Body of pancreas (tissue), 4 donors: ENCODE results near the gene TRMU. TPM values are rescaled to one million over a fixed set of nuclear protein-coding genes. Genes with fewer than 3 reads are reported as not detected.
A peak's percentile ranks its signal among the peaks of the same experiment; 100 is the strongest.

Experiments
- ATAC-seq: fragments of 150-250 bp; one replicate; pipeline ENCODE4 v1.9.1; 2016
- DNase-seq, 4 donors: peaks; one replicate each; pipeline ENCODE4 v3.0.0-alpha.2; 2019
- H3K27ac ChIP-seq, 4 donors: fragments of 200-600 bp; sonication (generic); 1 replicate in 3 of 4; 2 replicates in 1 of 4; pipeline versions ENCODE4 v1.5.1 to v1.6.1; 2016 to 2019; ENCODE audit warnings: mild to moderate bottlenecking in 1 of 4, mixed read lengths in 1 of 4, moderate library complexity in 1 of 4
- H3K27me3 ChIP-seq, 2 donors: fragments of 200-600 bp; sonication (generic); one replicate each; pipeline ENCODE4 v1.6.0; 2016; ENCODE audit warnings: mild to moderate bottlenecking in 1 of 2
- H3K36me3 ChIP-seq, 2 donors: fragments of 200-600 bp; sonication (generic); replicated peaks in 1 of 2; 2 replicates each; pipeline ENCODE4 v1.5.1; 2016; ENCODE audit warnings: low read depth in 2 of 2; ENCODE audit not compliant: insufficient read depth in 1 of 2
- H3K4me1 ChIP-seq: fragments of 200-600 bp; sonication (generic); one replicate; pipeline ENCODE4 v1.6.0; 2016
- H3K4me3 ChIP-seq, 2 donors: fragments of 200-600 bp; sonication (generic); 1 replicate in 1 of 2; 2 replicates in 1 of 2; pipeline ENCODE4 v1.5.1; 2016 to 2019
- H3K9me3 ChIP-seq, 3 donors: fragments of 200-600 bp; sonication (generic); 1 replicate in 2 of 3; 2 replicates in 1 of 3; pipeline ENCODE4 v1.5.1; 2016
- CTCF ChIP-seq, 7 experiments: fragments of 450-650 bp in 4 of 7; fragments of 200-600 bp in 3 of 7; sonication (generic) in 3 of 7; IDR thresholded peaks; one replicate each; pipeline ENCODE4 v1.5.1; 2016 to 2019; ENCODE audit warnings: antibody characterized with exemption in 7 of 7
- POLR2A ChIP-seq, 3 donors: fragments of 450-650 bp; IDR thresholded peaks; one replicate each; pipeline ENCODE4 v1.6.1; 2016; ENCODE audit warnings: antibody characterized with exemption in 3 of 3, mild to moderate bottlenecking in 2 of 3
- WGBS, 2 donors: methylation state at CpG; one replicate each; pipeline ENCODE4 v1.1.5; 2017; 5-methylcytosine and 5-hydroxymethylcytosine counted together
- intact Hi-C: fragments of 100-400 bp; cut with DNase I; formaldehyde crosslinking; loops from one replicate; pipeline ENCODE4 v1.15.1; 2023
- total RNA-seq, 2 donors: library from RNA; depleted of rRNA; stranded (reverse); fragments of >200 nt; gene quantifications; one replicate each; pipeline ENCODE4 v1.1.0, GENCODE V29; 2016

Gene TRMU
- total RNA-seq, 2 donors from 2014 or later: 34.2 to 43.5 TPM

GRCh38 chr22:46338636-46339035 is 3.1 kb downstream of the TRMU start:
- DNase-seq: no peak
- no peak for TF ChIP-seq POLR2A (IDR thresholded peaks at IDR 0.05)
- no peak for TF ChIP-seq CTCF (IDR thresholded peaks at IDR 0.05)
- Histone ChIP-seq H3K9me3 (no peaks in the 10 kb centered on the region), H3K27me3 (no peaks in the 10 kb centered on the region), H3K36me3 (peaks cover 0 to 19% of the 10 kb centered on the region in 2 donors), H3K27ac (no peak overlapping the region), H3K4me1 (peaks cover 17% of the 10 kb centered on the region), H3K4me3 (no peak overlapping the region)
- no peak for ATAC-seq
- intact Hi-C loops: no loop called here
- 84 to 92% methylated on average over 8 of the region's 8 CpGs for WGBS, 2 donors

GRCh38 chr22:46339956-46340355 is 4.4 kb downstream of the TRMU start:
- H3K36me3 ChIP-seq: peaks cover 0 to 23% of the 10 kb centered on the region in 2 donors
- WGBS, 2 donors: 77% methylated on average over 5 of the region's 5 CpGs
- no peak overlapping the region for H3K27ac ChIP-seq
- DNase-seq (no peak), ATAC-seq (no peak)
- no peak for TF ChIP-seq CTCF (IDR thresholded peaks at IDR 0.05)
- no peak for TF ChIP-seq POLR2A (IDR thresholded peaks at IDR 0.05)
- no peaks in the 10 kb centered on the region for H3K27me3 ChIP-seq
- intact Hi-C loops: no loop called here
- H3K4me3 ChIP-seq: no peak overlapping the region
- peaks cover 17% of the 10 kb centered on the region for H3K4me1 ChIP-seq
- H3K9me3 ChIP-seq: no peaks in the 10 kb centered on the region

- Histone ChIP-seq H3K27ac (no peak overlapping the region), H3K4me1 (peaks cover 19% of the 10 kb centered on the region), H3K36me3 (peaks cover 0 to 23% of the 10 kb centered on the region in 2 donors), H3K27me3 (no peaks in the 10 kb centered on the region), H3K4me3 (no peak overlapping the region), H3K9me3 (no peaks in the 10 kb centered on the region)
- no peak for ATAC-seq
- TF ChIP-seq POLR2A (IDR thresholded peaks at IDR 0.05) (no peak), CTCF (IDR thresholded peaks at IDR 0.05) (no peak)
- intact Hi-C loops: no loop called here
- WGBS, 2 donors: 81 to 88% methylated on average over 10 to 13 of the region's 13 CpGs
- no peak for DNase-seq
Measured at GRCh38 chr22:46340676-46341075, 5.2 kb downstream of the TRMU start.

- WGBS, 2 donors: 44 to 53% methylated on average over 18 to 19 of the region's 19 CpGs
- DNase-seq (peak; percentile 62 to 82 (median 70)), ATAC-seq (peak; percentile 64)
- Histone ChIP-seq H3K9me3 (no peaks in the 10 kb centered on the region), H3K27me3 (no peaks in the 10 kb centered on the region), H3K36me3 (peaks cover 6 to 13% of the 10 kb centered on the region in 2 donors), H3K4me3 (no peak overlapping the region), H3K27ac (peak overlapping the region; percentile 53 to 80 (median 64)), H3K4me1 (peaks cover 58% of the 10 kb centered on the region)
- intact Hi-C loops: no loop called here
- TF ChIP-seq CTCF (IDR thresholded peaks at IDR 0.05) (peak in 2 of 7 experiments; percentile 8 to 16), POLR2A (IDR thresholded peaks at IDR 0.05) (peak in 2 of 3 donors; percentile 10 to 15)
Measured at GRCh38 chr22:46346680-46347405, 11.3 kb downstream of the TRMU start.

- peak overlapping the region in 3 of 4 donors; percentile 53 to 82 (median 80) for H3K27ac ChIP-seq
- ATAC-seq: no peak
- H3K4me3 ChIP-seq: no peak overlapping the region
- TF ChIP-seq CTCF (IDR thresholded peaks at IDR 0.05) (no peak), POLR2A (IDR thresholded peaks at IDR 0.05) (no peak)
- intact Hi-C loops: no loop called here
- H3K36me3 ChIP-seq: peaks cover 6 to 15% of the 10 kb centered on the region in 2 donors
- DNase-seq: no peak
- peaks cover 66% of the 10 kb centered on the region for H3K4me1 ChIP-seq
- 70 to 78% methylated on average over 10 to 12 of the region's 12 CpGs for WGBS, 2 donors
- no peaks in the 10 kb centered on the region for H3K27me3 ChIP-seq
- no peaks in the 10 kb centered on the region for H3K9me3 ChIP-seq
Measured at GRCh38 chr22:46347646-46348045, 12.1 kb downstream of the TRMU start.
